Kidney (tissue), 14 donors: ENCODE data around the gene TTC39C. TPM values are rescaled to one million over a fixed set of nuclear protein-coding genes. Genes with fewer than 3 reads are reported as not detected.

Experiments used
- DNase-seq, 5 donors: peaks; one replicate each; pipeline ENCODE4 v3.0.0-alpha.2; 2013 to 2020
- FAIRE-seq: peaks from 2 replicates; lab custom pipeline; 2012; peaks lifted over from hg19 to GRCh38; lab: Jason Lieb, UNC
- H3K27ac ChIP-seq, 2 donors: one replicate each; pipeline ENCODE4 v1.7.0; 2013; ENCODE audit warnings: low read depth in 2 of 2, low read length in 2 of 2, inconsistent platforms in 1 of 2
- H3K27me3 ChIP-seq: one replicate; pipeline ENCODE4 v1.7.1; 2013; ENCODE audit warnings: low read length, inconsistent platforms; ENCODE audit not compliant: control insufficient read depth, insufficient read depth
- H3K36me3 ChIP-seq, 3 donors: one replicate each; pipeline versions ENCODE4 v1.7.0 to v1.7.1; 2013; ENCODE audit warnings: low read length in 3 of 3, control low read depth in 1 of 3, inconsistent platforms in 1 of 3; ENCODE audit not compliant: insufficient read depth in 3 of 3, control insufficient read depth in 2 of 3
- H3K4me1 ChIP-seq, 3 donors: one replicate each; pipeline versions ENCODE4 v1.7.0 to v1.7.1; 2013; ENCODE audit warnings: low read length in 3 of 3, inconsistent platforms in 1 of 3, low read depth in 1 of 3; ENCODE audit not compliant: control insufficient read depth in 2 of 3, insufficient read depth in 2 of 3
- H3K4me3 ChIP-seq, 3 donors: one replicate each; pipeline versions ENCODE4 v1.7.0 to v1.8.1; 2013; ENCODE audit warnings: low read length in 3 of 3, control low read depth in 1 of 3, inconsistent platforms in 1 of 3
- H3K9ac ChIP-seq, 3 donors: one replicate each; pipeline versions ENCODE4 v1.7.0 to v1.7.1; 2013; ENCODE audit warnings: low read length in 3 of 3, control low read depth in 1 of 3, inconsistent platforms in 1 of 3
- H3K9me3 ChIP-seq, 3 donors: one replicate each; pipeline versions ENCODE4 v1.7.0 to v1.7.1; 2013; ENCODE audit warnings: low read length in 3 of 3, control low read depth in 1 of 3, inconsistent platforms in 1 of 3; ENCODE audit not compliant: control insufficient read depth in 2 of 3, insufficient read depth in 1 of 3
- CTCF ChIP-seq: IDR thresholded peaks from 3 replicates; pipeline ENCODE4 v1.5.1; 2012; ENCODE audit warnings: mild to moderate bottlenecking, moderate library complexity, borderline replicate concordance; ENCODE audit not compliant: insufficient read depth; ENCODE audit errors: extremely low read depth
- intact Hi-C: fragments of 100-400 bp; cut with DNase I; formaldehyde crosslinking; loops from one replicate; pipeline ENCODE4 v1.11.1; 2022
- polyA plus RNA-seq: library from polyadenylated mRNA; stranded (reverse); fragments of 350-450 nt; fragmentation: Illumina TruSeq; extraction: RNeasy Lipid Tissue Mini Kit (QIAGEN cat#74804); gene quantifications from one replicate; pipeline ENCODE4 v1.2.3, GENCODE V29; 2014; ENCODE audit warnings: low read depth, low replicate concordance; ENCODE audit not compliant: insufficient read depth
- total RNA-seq: library from RNA; stranded (reverse); fragmentation: NEBNext Ultra II Directional; extraction: Animal tissue kit (Norgen Biotek cat#: 25700); gene quantifications from one replicate; pipeline ENCODE4 v1.2.1, GENCODE V29; 2021
- donor health status: control.
- donor health status: control.
- donor health status: control.
- donor health status: control.
- donor health status: control.
- donor health status: DM: yes; HTN: yes; CAD: no.
- donor health status: Normal renal cell carcinoma (clear cell type).

TTC39C gene
- total and polyA plus RNA-seq, 2 donors from 2014 or later = 2.8 to 17.4 TPM

GRCh38 chr18:23968638-23969604 lies 45.6 kb upstream of the TTC39C start:
- H3K9me3 ChIP-seq = no peaks in the 10 kb centered on the region
- H3K27me3 ChIP-seq = no peaks in the 10 kb centered on the region
- no peak for TF ChIP-seq CTCF
- H3K4me3 ChIP-seq = no peak overlapping the region
- H3K36me3 ChIP-seq = no peaks in the 10 kb centered on the region
- H3K27ac ChIP-seq = no peak overlapping the region
- peaks cover 0 to 9% (median 8%) of the 10 kb centered on the region in 3 donors for H3K4me1 ChIP-seq
- FAIRE-seq = no peak
- intact Hi-C loops = no loop called here
- no peak overlapping the region for H3K9ac ChIP-seq
- DNase-seq = peak in 1 of 5 donors; percentile 13

GRCh38 chr18:23969664-23970063 lies 44.9 kb upstream of the TTC39C start:
- H3K27me3 ChIP-seq = no peaks in the 10 kb centered on the region
- no peak overlapping the region for H3K4me3 ChIP-seq
- H3K9me3 ChIP-seq = no peaks in the 10 kb centered on the region
- H3K4me1 ChIP-seq = peaks cover 0 to 4% (median 3%) of the 10 kb centered on the region in 3 donors
- H3K36me3 ChIP-seq = no peaks in the 10 kb centered on the region
- no peak for TF ChIP-seq CTCF
- intact Hi-C loops = loop anchor here (10.0 kb wide), 1 partner anchor 65 kb away; no protein-coding TSS in a partner anchor
- DNase-seq = no peak
- FAIRE-seq = no peak
- H3K9ac ChIP-seq = no peak overlapping the region
- no peak overlapping the region for H3K27ac ChIP-seq

GRCh38 chr18:23970161-23971096 lies 44.1 kb upstream of the TTC39C start:
- Histone ChIP-seq H3K4me3 (no peak overlapping the region), H3K9me3 (no peaks in the 10 kb centered on the region), H3K27ac (no peak overlapping the region), H3K9ac (no peak overlapping the region), H3K4me1 (peaks cover 0 to 2% (median 0%) of the 10 kb centered on the region in 3 donors), H3K27me3 (no peaks in the 10 kb centered on the region), H3K36me3 (no peaks in the 10 kb centered on the region)
- no peak for TF ChIP-seq CTCF
- FAIRE-seq = no peak
- DNase-seq = no peak
- intact Hi-C loops = loop anchor here (10.0 kb wide), 1 partner anchor 64 kb away; no protein-coding TSS in a partner anchor
